Mesodermal cell (in vitro differentiated cells): ENCODE data around the gene ZSCAN22. TPM values are rescaled to one million over a fixed set of nuclear protein-coding genes. Genes with fewer than 3 reads are reported as not detected.

Experiments
- H3K27ac ChIP-seq: 2 replicates; pipeline ENCODE4 v1.7.0; 2013; ENCODE audit warnings: mild to moderate bottlenecking, low read depth, low read length, moderate library complexity; ENCODE audit not compliant: severe bottlenecking
- H3K36me3 ChIP-seq: 2 replicates; pipeline ENCODE4 v1.7.1; 2013; ENCODE audit warnings: mild to moderate bottlenecking, low read length, moderate library complexity; ENCODE audit not compliant: control insufficient read depth, insufficient read depth
- H3K4me1 ChIP-seq: one replicate; pipeline ENCODE4 v1.7.1; 2013; ENCODE audit warnings: mild to moderate bottlenecking, low read length; ENCODE audit not compliant: insufficient read depth, control insufficient read depth, poor library complexity, severe bottlenecking
- H3K4me3 ChIP-seq: 2 replicates; pipeline ENCODE4 v1.7.0; 2013; ENCODE audit warnings: low read length, control low read depth, mild to moderate bottlenecking; ENCODE audit not compliant: insufficient read depth, poor library complexity, severe bottlenecking; ENCODE audit errors: extremely low read depth
- H3K9me3 ChIP-seq: 2 replicates; pipeline ENCODE4 v1.7.1; 2013; ENCODE audit warnings: mild to moderate bottlenecking, low read length, moderate library complexity; ENCODE audit not compliant: control insufficient read depth
- WGBS, 2 experiments: methylation state at CpG; one replicate each; pipeline ENCODE4 v1.1.5; 2013; ENCODE audit warnings: missing lambda C conversion rate in 2 of 2; ENCODE audit not compliant: insufficient coverage in 2 of 2; 5-methylcytosine and 5-hydroxymethylcytosine counted together
- polyA plus RNA-seq, 2 experiments: library from polyadenylated mRNA; stranded (reverse); fragments of 50-300 nt; gene quantifications; one replicate each; pipeline ENCODE4 v1.2.3, GENCODE V29; 2013

The ZSCAN22 gene
- polyA plus RNA-seq (2013, experiment 1 of 2), result 2.5 TPM
- 1.8 TPM for polyA plus RNA-seq (2013, experiment 2 of 2)

DNA sequence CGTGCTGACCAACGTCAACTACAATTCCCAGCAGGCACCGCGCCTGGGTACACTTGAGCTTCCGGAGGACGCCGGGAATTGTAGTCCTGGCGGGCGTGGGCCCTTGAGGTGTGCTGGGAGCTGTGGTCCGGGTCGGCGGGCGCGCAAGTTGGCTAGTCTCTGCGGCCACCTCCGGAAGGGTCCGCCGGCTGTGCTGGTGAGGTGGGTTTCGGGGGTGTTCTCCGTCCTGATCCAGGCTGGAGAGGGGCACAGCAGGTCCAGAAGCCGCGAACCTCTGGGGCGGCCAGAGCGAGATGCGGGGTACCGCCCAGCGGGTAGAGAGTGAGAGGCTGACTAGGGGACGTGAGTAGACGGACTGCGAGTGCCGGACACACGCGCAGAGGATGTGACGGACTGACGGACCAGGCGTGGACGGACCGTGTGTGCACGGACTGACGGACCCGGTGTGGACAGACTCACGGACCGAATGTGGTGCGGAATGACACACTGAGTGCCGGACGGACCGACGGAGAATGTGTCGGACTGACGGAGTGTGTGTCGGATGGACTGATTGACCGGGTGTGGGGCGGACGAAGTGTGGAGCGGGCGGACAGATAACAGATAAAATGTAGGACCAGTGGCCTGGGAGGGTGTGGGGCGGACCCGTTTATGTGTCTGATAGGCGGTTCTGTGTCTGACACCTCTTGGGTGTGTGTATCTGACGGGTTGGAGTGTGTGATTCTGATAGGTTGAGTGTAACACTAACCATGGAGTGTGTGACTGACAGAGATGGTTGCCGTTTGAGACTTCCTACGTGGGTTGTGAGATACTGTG lies at the start of gene ZSCAN22:
TSS of gene ZSCAN22 (plus strand) at position 81 of the 813 bp plus-strand sequence. CDS start 7,809 bp downstream, outside the sequence.
- 1 to 2% methylated on average over 59 of the region's 62 CpGs for WGBS, 2 experiments
- peak within 1 kb of the TSS; percentile 37 for H3K27ac ChIP-seq

DNA sequence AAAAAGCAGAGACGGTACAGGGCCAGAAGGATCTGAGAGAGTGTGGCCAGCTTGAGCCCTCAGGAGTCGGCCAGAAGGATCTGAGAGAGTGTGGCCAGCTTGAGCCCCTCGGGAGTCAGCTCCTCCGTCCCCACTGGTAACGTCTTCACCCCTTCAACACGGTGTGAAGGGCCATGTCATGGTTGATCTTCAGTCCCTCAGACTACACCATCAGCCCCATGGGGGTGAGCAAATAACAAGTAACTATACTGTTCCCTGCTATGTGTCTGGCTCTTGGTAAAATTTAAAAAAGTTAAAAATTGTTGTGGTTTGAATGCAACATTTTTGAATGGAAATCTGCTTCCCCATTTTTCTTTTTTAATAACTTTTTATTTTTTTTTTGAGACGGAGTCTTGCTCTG lies 49.6 kb upstream of the ZSCAN22 start:
- Histone ChIP-seq H3K27ac (no peak overlapping the region), H3K9me3 (peaks cover 28% of the 10 kb centered on the region), H3K4me1 (no peaks in the 10 kb centered on the region), H3K36me3 (peaks cover 74% of the 10 kb centered on the region), H3K4me3 (peak overlapping the region; percentile 80)
- 79 to 85% methylated on average over 3 to 6 of the region's 7 CpGs for WGBS, 2 experiments

More for the DNA sequence above, at the start of gene ZSCAN22:
- peak within 1 kb of the TSS; percentile 67 for H3K4me3 ChIP-seq
- no peaks in the 10 kb centered on the region for H3K9me3 ChIP-seq
- H3K36me3 ChIP-seq, result no peaks in the 10 kb centered on the region
- peaks cover 18% of the 10 kb centered on the region for H3K4me1 ChIP-seq

DNA sequence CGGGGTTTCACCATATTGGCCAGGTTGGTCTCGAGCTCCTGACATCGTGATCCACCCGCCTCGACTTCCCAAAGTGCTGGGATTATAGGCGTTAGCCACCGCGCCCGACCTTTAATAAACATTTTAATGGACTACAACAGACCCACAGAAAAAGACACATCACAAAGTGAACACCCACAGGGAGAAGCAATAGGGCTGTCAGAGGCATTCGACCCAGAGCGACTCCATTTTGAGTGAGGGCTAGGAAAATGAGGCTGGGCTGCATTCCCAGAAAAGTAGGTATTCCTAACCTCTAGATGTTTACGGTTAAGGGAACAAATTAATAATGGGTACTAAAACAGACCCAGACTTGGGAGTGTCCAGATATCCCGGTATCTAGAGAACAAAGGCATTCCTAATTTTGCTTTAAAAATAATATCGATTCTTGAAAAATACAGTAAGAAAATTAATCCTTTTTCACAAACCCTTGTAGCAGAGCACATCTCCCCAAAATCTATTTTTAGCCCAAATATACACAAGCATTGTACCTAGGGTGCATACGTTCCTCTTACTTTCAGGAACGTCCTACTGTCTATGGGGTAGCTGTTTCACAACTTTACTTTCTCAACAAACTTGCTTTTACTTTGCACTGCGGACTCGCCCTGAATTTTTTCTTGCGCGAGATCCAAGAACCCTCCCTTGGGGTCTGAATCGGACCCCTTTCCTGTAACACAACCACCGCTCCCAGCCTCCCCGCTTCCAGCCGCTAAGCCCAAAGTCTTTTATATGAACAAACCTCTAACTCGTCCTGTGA lies 48.9 kb upstream of the ZSCAN22 start:
- Histone ChIP-seq H3K36me3 (peaks cover 74% of the 10 kb centered on the region), H3K27ac (peak overlapping the region; percentile 89), H3K9me3 (peaks cover 28% of the 10 kb centered on the region), H3K4me1 (no peaks in the 10 kb centered on the region), H3K4me3 (peak overlapping the region; percentile 80)
- 43% methylated on average over 16 to 22 of the region's 25 CpGs for WGBS, 2 experiments

DNA sequence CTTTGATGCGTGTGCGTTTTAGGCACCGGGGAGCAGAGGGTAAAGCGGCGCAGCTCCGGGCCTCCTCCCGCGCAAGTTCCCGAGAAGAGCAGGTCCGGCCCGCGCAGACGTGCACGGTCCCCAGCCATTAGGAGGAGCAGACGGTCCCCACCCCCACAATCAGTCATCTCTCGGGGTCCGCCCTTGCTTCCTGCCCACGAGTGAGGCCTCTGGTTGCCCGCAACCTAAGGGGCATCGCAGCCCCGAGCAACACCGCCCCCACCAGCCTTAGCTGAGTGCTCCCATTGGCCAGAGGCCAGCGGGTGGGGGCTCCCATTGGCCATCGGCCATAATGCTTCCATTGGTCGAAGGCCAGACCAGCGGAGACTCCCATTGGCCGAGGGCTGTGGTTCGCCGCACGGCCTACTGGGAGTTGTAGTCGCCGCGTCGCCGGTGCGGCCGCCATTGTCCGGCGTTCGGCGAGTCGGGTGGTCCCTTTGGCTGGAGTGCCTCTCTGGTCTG lies 48.2 kb upstream of the ZSCAN22 start, which contains the start of gene ZNF8:
TSS of gene ZNF8 (plus strand) at position 415 of the 501 bp plus-strand sequence. CDS start 127 bp downstream, outside the sequence.
- 0 to 1% methylated on average over 27 to 33 of the region's 42 CpGs for WGBS, 2 experiments
- Histone ChIP-seq H3K9me3 (peaks cover 24% of the 10 kb centered on the region), H3K4me1 (no peaks in the 10 kb centered on the region), H3K36me3 (peaks cover 73% of the 10 kb centered on the region), H3K4me3 (peak within 1 kb of the TSS; percentile 80), H3K27ac (peak within 1 kb of the TSS; percentile 92)

DNA sequence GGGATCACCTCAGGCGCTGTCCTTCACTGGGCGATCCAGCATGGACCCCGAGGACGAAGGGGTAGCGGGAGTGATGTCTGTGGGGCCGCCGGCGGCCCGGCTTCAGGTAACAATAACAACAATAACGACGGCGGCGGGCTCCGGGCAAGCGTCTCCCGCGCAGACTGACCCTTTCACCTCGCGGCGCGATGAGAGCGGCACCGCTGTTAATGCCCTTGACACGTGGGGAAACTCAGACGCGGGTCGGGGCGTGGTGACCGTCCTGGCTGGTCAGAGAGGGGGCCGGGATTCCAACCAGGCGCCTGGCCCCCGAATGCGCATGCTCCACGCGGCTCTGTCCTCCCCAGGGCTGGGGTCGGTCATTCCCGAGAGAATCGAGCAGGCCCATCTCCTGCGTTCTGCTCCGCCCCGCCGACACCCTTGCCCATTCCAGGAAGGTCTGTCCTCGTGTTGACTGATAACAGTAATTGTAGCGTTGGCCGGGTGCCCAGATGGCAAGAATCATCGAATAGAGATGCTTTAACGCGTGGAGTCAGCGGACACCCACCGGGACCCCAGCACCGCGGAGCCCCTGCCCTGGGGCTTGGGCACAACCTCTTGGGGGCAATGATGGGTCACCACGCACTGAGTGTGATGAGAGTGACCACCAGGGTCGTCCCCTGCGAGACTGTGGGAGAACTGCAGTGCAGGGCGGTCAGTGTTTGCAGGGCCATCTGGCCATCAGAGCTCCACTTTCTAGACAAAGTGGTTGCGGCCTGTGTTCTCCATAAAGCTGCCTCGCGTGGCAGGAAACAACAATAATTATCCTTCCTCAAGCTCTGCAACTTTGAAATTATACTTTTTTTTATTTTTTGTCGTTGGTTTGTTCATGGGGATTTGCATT lies 47.5 kb upstream of the ZSCAN22 start:
- peak overlapping the region; percentile 92 for H3K27ac ChIP-seq
- H3K4me3 ChIP-seq, result peak overlapping the region; percentile 80
- 1 to 3% methylated on average over 52 to 56 of the region's 60 CpGs for WGBS, 2 experiments
- peaks cover 73% of the 10 kb centered on the region for H3K36me3 ChIP-seq
- H3K9me3 ChIP-seq, result peaks cover 22% of the 10 kb centered on the region
- no peaks in the 10 kb centered on the region for H3K4me1 ChIP-seq

DNA sequence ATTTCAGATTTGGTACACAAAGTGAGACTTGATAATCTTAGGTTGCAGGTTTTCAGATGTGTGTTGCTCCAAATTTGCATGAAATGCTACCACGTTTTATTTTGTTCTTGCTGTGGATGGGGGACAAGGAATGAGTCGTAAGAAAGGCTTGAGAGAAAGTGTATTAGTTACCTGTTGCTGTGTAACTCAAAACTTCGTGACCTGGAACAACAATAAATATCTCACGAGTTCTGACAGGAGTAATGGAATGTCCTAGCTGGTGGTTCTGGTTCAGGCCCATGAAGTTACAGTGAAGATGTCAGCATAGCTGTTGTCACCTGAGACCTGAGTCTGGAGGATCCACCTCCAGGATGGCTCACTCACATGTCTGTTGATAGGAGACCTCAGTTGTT lies 46.9 kb upstream of the ZSCAN22 start:
- H3K27ac ChIP-seq, result no peak overlapping the region
- 71 to 93% methylated on average over 2 to 4 of the region's 4 CpGs for WGBS, 2 experiments
- H3K9me3 ChIP-seq, result peaks cover 16% of the 10 kb centered on the region
- H3K4me1 ChIP-seq, result no peaks in the 10 kb centered on the region
- H3K4me3 ChIP-seq, result peak overlapping the region; percentile 80
- H3K36me3 ChIP-seq, result peaks cover 71% of the 10 kb centered on the region

DNA sequence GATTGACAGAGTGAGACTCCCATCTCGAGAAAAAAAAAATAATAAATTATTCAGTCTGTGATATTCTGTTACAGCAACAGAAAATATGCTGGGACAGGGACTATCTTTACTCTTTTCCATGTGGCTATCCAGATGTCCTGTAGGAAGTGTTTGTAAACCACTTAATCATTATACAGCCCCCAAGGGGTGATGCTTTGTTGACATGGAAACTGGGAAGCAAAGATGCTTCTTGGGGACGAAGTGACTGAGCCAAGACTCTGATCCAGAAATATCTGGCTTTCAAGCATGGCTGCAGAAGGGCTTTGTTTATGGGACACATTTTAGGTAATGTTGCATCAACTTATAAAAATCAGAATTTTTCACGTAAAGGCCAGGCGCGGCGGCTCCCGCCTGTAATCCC lies 42.6 kb upstream of the ZSCAN22 start:
- H3K9me3 ChIP-seq, result peaks cover 11% of the 10 kb centered on the region

DNA sequence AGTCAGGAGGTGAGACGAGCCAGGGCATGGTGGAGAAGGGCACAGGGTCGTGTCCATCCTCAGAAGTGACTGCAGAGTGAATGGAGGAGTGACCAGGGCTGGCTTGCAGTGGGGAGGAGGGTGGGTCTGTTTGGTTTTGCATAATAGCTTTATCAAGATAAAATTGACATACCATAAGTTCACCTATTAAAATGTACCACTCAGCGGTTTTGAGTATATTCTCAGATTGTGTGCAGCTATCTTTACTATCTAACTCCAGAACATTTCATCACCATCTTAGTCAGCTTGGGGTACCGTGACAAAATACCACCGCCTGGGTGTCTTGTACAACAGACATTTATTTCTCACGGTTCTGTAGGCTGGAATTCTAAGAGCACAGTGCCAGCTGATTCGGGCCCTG lies 34.9 kb upstream of the ZSCAN22 start:
- Histone ChIP-seq H3K4me3 (no peak overlapping the region), H3K9me3 (peaks cover 27% of the 10 kb centered on the region), H3K27ac (no peak overlapping the region), H3K36me3 (peaks cover 98% of the 10 kb centered on the region), H3K4me1 (no peaks in the 10 kb centered on the region)
- WGBS, 2 experiments, result 95 to 100% methylated on average over 6 to 7 of the region's 7 CpGs

More for the DNA sequence above, 42.6 kb upstream of the ZSCAN22 start:
- Histone ChIP-seq H3K27ac (no peak overlapping the region), H3K36me3 (peaks cover 88% of the 10 kb centered on the region), H3K4me3 (no peak overlapping the region), H3K4me1 (no peaks in the 10 kb centered on the region)
- WGBS, 2 experiments, result 100% methylated on average over 5 to 6 of the region's 7 CpGs

DNA sequence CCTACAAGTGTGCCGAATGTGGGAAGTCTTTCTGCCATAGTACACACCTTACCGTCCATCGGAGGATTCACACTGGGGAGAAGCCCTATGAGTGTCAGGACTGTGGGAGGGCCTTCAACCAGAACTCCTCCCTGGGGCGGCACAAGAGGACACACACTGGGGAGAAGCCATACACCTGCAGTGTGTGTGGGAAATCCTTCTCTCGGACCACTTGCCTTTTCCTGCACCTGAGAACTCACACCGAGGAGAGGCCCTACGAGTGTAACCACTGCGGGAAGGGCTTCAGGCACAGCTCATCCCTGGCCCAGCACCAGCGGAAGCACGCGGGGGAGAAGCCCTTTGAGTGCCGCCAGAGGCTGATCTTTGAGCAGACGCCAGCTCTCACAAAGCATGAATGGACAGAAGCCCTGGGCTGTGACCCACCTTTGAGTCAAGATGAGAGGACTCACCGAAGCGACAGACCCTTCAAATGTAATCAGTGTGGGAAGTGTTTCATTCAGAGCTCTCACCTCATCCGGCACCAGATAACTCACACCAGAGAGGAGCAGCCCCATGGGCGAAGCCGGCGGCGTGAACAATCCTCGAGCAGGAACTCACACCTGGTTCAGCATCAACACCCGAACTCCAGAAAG lies 31.9 kb upstream of the ZSCAN22 start:
- Histone ChIP-seq H3K9me3 (peaks cover 27% of the 10 kb centered on the region), H3K36me3 (peaks cover 93% of the 10 kb centered on the region), H3K27ac (no peak overlapping the region), H3K4me3 (no peak overlapping the region), H3K4me1 (no peaks in the 10 kb centered on the region)
- WGBS, 2 experiments, result 97 to 99% methylated on average over 14 to 16 of the region's 22 CpGs
